Upper lobe of right lung (tissue), 1 donor: ENCODE measurements around the gene RHO. TPM values are rescaled to one million over a fixed set of nuclear protein-coding genes. Genes with fewer than 3 reads are reported as not detected.
"Not testable (repeated sequence)": the region's sequence is repeated elsewhere in the genome, so short reads cannot be mapped to it uniquely, and the experiment has no call there.

Experiments
- ATAC-seq: fragments of 200-7000 bp; cut with Tn5 transposase; one replicate; pipeline ENCODE4 v1.9.1; 2020; ENCODE audit warnings: mild to moderate bottlenecking, moderate library complexity
- DNase-seq: peaks from one replicate; pipeline ENCODE4 v3.0.0-alpha.2; 2020
- H3K27ac ChIP-seq: fragments of 200-600 bp; one replicate; pipeline ENCODE4 v1.8.0; 2022
- H3K27me3 ChIP-seq: fragments of 200-600 bp; one replicate; pipeline ENCODE4 v1.8.0; 2022; ENCODE audit warnings: mild to moderate bottlenecking
- H3K36me3 ChIP-seq: fragments of 200-600 bp; one replicate; pipeline ENCODE4 v1.8.0; 2022
- H3K4me1 ChIP-seq: fragments of 200-600 bp; one replicate; pipeline ENCODE4 v1.8.0; 2022
- H3K4me3 ChIP-seq: fragments of 200-600 bp; one replicate; pipeline ENCODE4 v1.8.0; 2022; ENCODE audit warnings: mild to moderate bottlenecking
- H3K9me3 ChIP-seq: fragments of 200-600 bp; one replicate; pipeline ENCODE4 v1.8.0; 2022
- CTCF ChIP-seq: fragments of 200-600 bp; IDR thresholded peaks from one replicate; pipeline ENCODE4 v1.8.0; 2022; ENCODE audit warnings: antibody characterized with exemption
- intact Hi-C: fragments of 100-400 bp; cut with DNase I; formaldehyde crosslinking; loops from one replicate; pipeline ENCODE4 v1.11.0; 2022
- total RNA-seq: library from RNA; stranded (reverse); fragmentation: NEBNext Ultra II Directional; extraction: Animal tissue kit (Norgen Biotek cat#: 25700); gene quantifications from one replicate; pipeline ENCODE4 v1.2.1, GENCODE V29; 2021
- donor health status: DM: no; HTN: yes; CAD: no; lungs with severe emphysema.

Gene RHO
- total RNA-seq, 1 donor from 2014 or later = not detected

GRCh38 chr3:129491794-129492193, 36.6 kb upstream of the RHO start:
- Histone ChIP-seq H3K36me3 (peaks cover 9% of the 10 kb centered on the region), H3K27ac (no peak overlapping the region)
- intact Hi-C loops = loop anchor here (10.0 kb wide), 1 partner anchor 103 kb away; no protein-coding TSS in a partner anchor

GRCh38 chr3:129492691-129493090, 35.7 kb upstream of the RHO start:
- Histone ChIP-seq H3K27ac (no peak overlapping the region), H3K36me3 (peaks cover 9% of the 10 kb centered on the region), H3K4me3 (no peak overlapping the region), H3K4me1 (peaks cover 15% of the 10 kb centered on the region), H3K9me3 (no peaks in the 10 kb centered on the region), H3K27me3 (no peaks in the 10 kb centered on the region)
- ATAC-seq = no peak
- DNase-seq = no peak
- no peak for TF ChIP-seq CTCF
- intact Hi-C loops = loop anchor here (10.0 kb wide), 1 partner anchor 102 kb away; no protein-coding TSS in a partner anchor

More at GRCh38 chr3:129491794-129492193, 36.6 kb upstream of the RHO start:
- no peak overlapping the region for H3K4me3 ChIP-seq
- H3K27me3 ChIP-seq = no peaks in the 10 kb centered on the region
- no peak for ATAC-seq
- no peaks in the 10 kb centered on the region for H3K9me3 ChIP-seq
- DNase-seq = no peak
- peaks cover 18% of the 10 kb centered on the region for H3K4me1 ChIP-seq
- TF ChIP-seq CTCF = no peak

- H3K36me3 ChIP-seq = peaks cover 9% of the 10 kb centered on the region
- DNase-seq (no peak), ATAC-seq (no peak)
- no peak overlapping the region for H3K4me3 ChIP-seq
- H3K4me1 ChIP-seq = peaks cover 17% of the 10 kb centered on the region
- intact Hi-C loops = loop anchor here (10.0 kb wide), 1 partner anchor 102 kb away; no protein-coding TSS in a partner anchor
- H3K27me3 ChIP-seq = no peaks in the 10 kb centered on the region
- H3K9me3 ChIP-seq = no peaks in the 10 kb centered on the region
- no peak for TF ChIP-seq CTCF
- no peak overlapping the region for H3K27ac ChIP-seq
Measured at GRCh38 chr3:129493206-129493605, 35.2 kb upstream of the RHO start.

DNA sequence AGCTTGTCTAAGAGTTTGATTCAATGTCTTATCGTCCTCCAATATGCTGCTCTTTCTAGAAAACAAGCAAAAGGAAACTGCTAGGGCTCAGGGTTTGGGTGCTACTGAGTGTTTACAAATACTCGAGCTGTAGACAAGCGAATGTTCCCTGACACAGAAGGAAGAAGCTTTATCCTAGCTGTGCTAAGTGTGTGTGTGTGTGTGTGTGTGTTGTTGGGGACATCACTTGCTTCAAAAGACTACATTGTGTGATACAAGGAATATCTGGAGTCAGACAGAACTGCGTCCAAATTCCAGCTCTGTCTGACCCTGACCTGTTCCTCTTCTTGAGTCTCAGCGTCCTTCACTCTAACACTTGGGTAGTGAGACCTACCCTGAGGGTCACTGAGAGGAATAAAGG, 33.9 kb upstream of the RHO start:
- not testable (repeated sequence) for H3K4me3 ChIP-seq, H3K9me3 ChIP-seq, ATAC-seq, H3K27me3 ChIP-seq, DNase-seq, H3K36me3 ChIP-seq
- peak overlapping the region; percentile 71 for H3K27ac ChIP-seq
- intact Hi-C loops = loop anchor here (10.0 kb wide), 1 partner anchor 100 kb away; no protein-coding TSS in a partner anchor
- H3K4me1 ChIP-seq = peaks cover 24% of the 10 kb centered on the region

- not testable (repeated sequence) for H3K4me3 ChIP-seq, H3K9me3 ChIP-seq, DNase-seq, H3K36me3 ChIP-seq, H3K27me3 ChIP-seq, ATAC-seq
- peaks cover 24% of the 10 kb centered on the region for H3K4me1 ChIP-seq
- H3K27ac ChIP-seq = peak overlapping the region; percentile 71
- intact Hi-C loops = loop anchor here (10.0 kb wide), 1 partner anchor 100 kb away; no protein-coding TSS in a partner anchor
Measured at GRCh38 chr3:129495006-129495639, 33.3 kb upstream of the RHO start.

GRCh38 chr3:129497876-129498275, 30.6 kb upstream of the RHO start:
- H3K27ac ChIP-seq = peak overlapping the region; percentile 68
- H3K4me1 ChIP-seq = peaks cover 20% of the 10 kb centered on the region
- intact Hi-C loops = loop anchor here (10.0 kb wide), 1 partner anchor 97 kb away; no protein-coding TSS in a partner anchor
- not testable (repeated sequence) for H3K4me3 ChIP-seq, H3K9me3 ChIP-seq, DNase-seq, H3K27me3 ChIP-seq, ATAC-seq, H3K36me3 ChIP-seq

- not testable (repeated sequence) for DNase-seq, H3K9me3 ChIP-seq, H3K4me3 ChIP-seq, H3K36me3 ChIP-seq, H3K27me3 ChIP-seq
- peaks cover 19% of the 10 kb centered on the region for H3K4me1 ChIP-seq
- peak; percentile 17 for ATAC-seq
- peak overlapping the region; percentile 68 for H3K27ac ChIP-seq
- intact Hi-C loops = loop anchor here (10.0 kb wide), 1 partner anchor 96 kb away; no protein-coding TSS in a partner anchor
Measured at GRCh38 chr3:129498603-129499488, 29.6 kb upstream of the RHO start.

- H3K4me1 ChIP-seq = peaks cover 12% of the 10 kb centered on the region
- intact Hi-C loops = loop anchor here (10.0 kb wide), 1 partner anchor 95 kb away; no protein-coding TSS in a partner anchor
- ATAC-seq = peak; percentile 36
Measured at GRCh38 chr3:129499604-129500333, 28.7 kb upstream of the RHO start.

More at GRCh38 chr3:129499604-129500333, 28.7 kb upstream of the RHO start:
- not testable (repeated sequence) for H3K36me3 ChIP-seq, H3K27me3 ChIP-seq, H3K9me3 ChIP-seq, DNase-seq, H3K4me3 ChIP-seq
- peak overlapping the region; percentile 68 for H3K27ac ChIP-seq
